HG03280 (cell line): ENCODE results near the gene KRT40.
"Not testable (repeated sequence)": the region's sequence is repeated elsewhere in the genome, so short reads cannot be mapped to it uniquely, and the experiment has no call there.

ENCODE experiments used
- ATAC-seq: cut with Tn5 transposase; IDR thresholded peaks from one replicate; pipeline ENCODE4 v1.9.1; 2021; ENCODE audit warnings: mild to moderate bottlenecking, moderate library complexity; ENCODE audit not compliant: unreplicated experiment

KRT40 gene

DNA sequence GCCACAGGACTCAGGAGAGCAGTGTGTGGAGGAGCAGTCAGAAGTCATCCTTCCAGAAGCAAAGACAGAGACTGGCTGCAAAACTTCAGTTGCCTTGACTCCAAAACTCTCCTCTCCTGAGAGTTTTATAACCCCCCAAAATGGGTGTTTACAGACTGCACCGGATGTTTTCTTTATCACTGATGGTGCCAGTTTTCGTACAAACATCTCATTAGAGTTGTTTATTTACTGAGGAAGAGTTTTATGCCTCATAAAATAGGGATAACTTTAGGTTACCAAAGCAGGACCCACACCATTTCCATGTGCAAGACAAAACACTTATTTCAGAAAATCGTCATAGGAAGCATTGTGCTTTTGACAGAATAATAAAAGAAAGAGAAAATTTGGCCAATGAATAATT, at the start of gene KRT40:
Gene KRT40 (minus strand): TSS at position 101 of the 400 bp plus-strand sequence. CDS start 53 bp downstream, at position 48.
- ATAC-seq = no peak

DNA sequence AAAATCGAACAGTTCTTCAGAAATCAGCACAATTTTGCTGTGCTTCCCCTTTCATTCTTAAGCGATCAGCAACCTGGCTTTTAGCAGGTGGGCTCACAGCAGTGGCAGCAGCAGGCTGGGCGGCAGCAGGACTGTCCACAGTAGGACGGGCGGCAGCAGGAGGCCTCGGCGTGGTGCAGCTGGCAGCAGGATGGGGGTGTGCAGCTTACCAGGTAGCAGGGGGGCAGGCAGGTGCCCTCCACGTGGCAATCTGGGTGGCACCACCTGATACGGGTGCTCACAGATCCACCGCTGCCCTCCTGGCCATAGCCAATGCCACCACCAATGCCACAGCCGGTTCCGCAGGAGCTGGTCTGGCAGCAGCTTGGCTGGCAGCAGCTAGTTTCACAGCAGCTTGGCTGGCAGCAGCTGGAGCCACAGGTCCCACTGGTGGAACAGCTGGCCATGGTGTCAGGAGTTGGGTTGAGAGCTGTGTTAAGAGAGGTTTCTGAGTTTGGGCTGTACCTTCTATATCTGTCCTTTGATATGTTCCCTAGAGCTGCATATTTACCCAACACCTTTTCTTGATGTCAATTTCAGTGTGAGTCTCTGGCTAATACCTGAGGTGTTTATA, 45.6 kb upstream of the KRT40 start, which contains the start of gene KRTAP1-4:
Gene KRTAP1-4 (minus strand): TSS at position 563 of the 613 bp plus-strand sequence. CDS start 117 bp downstream, at position 446.
- no peak for ATAC-seq

DNA sequence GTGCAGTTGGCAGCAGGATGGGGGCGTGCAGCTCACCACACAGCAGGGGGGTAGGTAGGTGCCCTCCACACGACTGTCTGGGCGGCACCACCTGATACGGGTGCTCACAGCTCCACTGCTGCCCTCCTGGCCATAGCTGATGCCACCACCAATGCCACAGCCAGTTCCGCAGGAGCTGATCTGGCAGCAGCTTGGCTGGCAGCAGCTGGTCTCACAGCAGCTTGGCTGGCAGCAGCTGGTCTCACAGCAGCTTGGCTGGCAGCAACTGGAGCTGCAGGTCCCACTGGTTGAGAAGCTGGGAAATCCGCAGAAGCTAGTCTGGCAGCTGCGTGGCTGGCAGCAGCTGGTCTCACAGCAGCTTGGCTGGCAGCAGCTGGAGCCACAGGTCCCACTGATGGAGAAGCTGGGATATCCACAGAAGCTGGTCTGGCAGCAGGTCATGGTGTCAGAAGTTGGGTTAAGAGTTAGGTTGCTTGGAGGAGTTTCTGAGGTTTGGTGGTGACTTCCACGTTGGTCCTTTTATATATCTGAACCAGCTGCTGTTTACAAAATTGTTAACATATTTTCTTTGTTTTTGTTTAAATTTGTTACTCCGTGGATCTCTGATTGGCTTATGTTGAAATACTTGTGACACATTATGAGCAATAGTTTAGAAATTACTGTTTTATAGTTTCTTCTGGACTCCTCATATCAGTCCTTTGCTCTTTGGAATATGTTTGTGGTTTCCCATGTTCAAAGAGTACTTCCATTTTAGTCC, 42.8 kb upstream of the KRT40 start, which contains the start of gene KRTAP1-5:
Gene KRTAP1-5 (minus strand): TSS at position 494 of the 757 bp plus-strand sequence. CDS start 53 bp downstream, at position 441.
- no peak for ATAC-seq

DNA sequence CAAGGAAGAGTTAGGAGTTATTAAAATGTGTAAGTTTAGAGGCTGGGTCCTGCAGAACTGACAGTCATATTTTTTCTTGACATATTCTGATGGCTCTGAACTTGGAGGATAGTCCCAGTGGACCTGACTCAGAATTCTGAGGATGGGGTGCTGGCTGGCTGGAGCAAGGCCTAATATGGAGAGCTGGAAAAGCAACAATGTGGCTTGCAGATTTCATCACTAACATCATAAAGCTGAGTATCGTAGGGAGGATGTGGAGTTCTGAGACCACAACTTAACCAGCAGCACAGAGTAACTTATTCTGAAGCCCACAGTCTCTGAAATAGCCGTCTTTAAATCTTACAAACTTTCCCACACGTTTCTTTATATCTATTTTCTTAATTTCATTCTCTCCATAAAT, 40.6 kb upstream of the KRT40 start:
- no peak for ATAC-seq

DNA sequence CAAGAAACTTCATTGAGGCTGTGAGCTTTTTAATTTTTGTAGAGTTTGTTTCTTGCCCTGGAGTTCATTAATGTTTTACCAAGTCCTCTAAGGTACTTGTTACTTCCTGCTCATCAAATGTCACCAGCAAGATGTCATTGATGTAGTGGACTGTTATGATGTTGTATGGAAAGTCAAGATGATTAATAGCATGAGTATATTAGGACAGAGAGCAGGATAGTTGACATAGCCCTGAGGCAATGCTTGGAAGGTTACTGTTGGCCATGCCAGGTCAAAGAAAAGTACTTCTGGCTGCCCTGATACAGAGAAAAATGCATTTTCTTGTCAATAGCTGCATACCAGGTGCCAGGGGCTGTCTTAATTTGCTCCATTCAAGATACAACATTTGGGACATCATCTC, 36.2 kb upstream of the KRT40 start:
- no peak for ATAC-seq

DNA sequence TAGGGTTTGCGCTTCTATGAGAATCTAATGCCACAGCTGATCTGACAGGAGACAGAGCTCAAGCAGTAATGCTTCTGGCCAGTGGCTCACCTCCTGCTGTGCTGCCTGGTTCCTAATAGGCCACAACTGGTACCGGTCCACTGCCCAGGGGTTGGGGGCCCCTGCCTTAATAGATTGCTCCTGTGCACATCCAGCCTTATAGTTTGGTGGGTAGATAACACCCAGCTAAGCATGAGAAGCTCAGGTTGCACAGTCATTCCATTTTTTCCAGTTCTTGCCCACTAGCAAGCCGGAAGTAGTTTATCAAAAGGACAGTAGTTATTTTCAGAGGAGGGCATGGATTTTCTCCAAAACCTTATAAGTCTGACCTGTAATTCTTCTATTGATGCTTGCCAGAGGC, 35.3 kb upstream of the KRT40 start:
- ATAC-seq = no peak

DNA sequence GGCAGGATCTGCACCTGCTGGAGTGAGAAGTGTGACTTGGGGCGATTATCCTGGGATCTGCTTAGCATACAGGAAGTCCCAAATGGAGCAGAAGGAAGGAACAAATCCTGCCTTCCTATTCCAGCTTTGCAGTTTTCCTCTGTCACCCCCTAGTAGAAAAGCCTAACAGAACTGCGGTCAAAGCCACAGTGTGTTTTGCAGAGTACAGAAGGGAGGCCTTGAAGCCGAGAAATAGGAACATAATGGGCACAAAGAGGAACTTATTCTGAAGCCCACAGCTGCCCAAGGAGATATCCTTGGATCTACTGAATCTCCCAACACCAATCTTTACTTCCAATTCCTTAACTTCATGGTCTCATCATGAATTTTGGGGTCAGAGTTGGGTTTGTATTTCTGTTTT, 34.4 kb upstream of the KRT40 start:
- no peak for ATAC-seq

DNA sequence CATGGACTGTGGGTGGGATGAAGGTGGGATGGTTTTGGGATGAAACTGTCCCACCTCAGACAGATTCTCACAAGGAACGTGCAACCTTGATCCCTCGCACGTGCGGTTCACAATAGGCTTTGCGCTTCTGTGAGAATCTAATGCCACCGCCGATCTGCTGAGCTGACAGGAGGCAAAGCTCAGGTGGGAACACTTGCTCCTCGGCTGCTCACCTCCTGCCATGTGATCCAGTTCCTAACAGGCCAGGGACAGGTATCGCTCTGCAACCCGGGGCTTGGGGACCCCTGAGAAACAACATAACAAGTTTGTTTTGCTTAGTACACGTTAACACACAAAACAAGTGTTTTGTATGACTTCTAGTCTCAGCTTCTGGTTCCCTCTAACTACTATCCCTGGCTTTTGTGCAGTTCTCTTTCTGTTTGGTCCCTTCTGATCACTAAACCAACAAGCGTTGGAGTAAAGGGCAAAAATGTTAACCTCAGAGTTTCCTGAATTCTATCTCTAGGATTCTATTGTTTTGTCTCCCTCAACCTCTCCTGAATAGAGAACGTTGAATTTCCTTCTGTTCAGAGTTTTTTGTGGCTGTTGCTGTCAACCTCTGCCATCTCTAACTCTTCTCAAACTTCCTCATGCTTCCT, 32.6 kb upstream of the KRT40 start:
- ATAC-seq = no peak

DNA sequence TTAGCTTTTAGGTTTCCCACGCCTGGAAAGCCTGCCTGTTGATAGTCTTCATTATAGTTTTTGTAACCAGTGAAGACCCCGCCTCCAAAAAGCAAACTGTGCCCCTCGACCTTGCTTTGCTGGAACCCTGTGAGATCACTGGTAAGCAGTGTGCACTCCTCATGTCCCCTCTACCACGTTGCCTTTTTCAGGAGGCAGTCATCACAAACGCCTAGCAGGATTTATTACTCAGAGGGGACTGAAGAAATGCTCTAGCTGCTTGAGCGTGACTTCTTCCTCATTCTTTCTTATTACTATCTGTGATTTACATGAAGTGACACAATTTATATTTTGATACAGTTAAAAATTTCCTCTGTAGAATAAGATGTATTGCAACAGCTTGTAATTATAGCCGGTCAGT, 31.3 kb upstream of the KRT40 start:
- no peak for ATAC-seq

DNA sequence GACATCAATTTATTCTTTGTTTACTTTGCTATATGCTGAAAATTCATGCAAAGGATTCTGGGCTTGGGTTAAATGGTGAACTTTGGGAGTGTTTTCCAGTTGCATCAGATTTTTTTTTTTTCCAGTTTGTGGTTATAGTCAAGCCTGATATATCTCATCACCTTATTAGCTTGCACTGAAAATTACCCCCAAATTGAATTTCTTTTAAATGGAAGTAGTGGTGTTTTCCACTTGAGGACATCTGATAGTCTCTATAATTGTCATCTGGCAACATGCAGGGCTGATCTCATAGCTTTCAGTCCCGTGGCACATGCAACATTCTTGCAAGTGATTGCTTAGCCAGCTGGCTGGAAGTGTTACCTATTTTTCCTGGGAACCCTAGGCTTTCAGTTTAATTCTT, 29.5 kb upstream of the KRT40 start:
- no peak for ATAC-seq

DNA sequence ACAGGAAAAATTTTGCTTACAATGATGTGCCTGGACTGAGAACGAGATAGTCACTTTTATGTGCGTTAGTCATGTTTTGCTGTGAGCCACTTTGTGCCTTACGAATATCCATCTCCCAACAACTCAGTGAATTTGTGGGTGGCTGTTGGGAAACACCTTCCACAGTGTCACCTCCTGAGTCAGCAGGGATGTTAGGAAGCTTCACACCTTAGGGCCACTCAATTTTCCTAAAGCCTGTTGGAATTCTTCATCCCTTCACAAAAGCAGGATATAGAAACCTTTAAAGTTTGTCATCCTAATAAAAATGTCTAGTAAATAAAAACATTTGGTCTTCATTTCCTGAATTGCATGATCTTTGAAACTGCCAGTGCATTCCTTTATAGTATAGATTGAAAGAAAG, 29.1 kb upstream of the KRT40 start:
- ATAC-seq = no peak

DNA sequence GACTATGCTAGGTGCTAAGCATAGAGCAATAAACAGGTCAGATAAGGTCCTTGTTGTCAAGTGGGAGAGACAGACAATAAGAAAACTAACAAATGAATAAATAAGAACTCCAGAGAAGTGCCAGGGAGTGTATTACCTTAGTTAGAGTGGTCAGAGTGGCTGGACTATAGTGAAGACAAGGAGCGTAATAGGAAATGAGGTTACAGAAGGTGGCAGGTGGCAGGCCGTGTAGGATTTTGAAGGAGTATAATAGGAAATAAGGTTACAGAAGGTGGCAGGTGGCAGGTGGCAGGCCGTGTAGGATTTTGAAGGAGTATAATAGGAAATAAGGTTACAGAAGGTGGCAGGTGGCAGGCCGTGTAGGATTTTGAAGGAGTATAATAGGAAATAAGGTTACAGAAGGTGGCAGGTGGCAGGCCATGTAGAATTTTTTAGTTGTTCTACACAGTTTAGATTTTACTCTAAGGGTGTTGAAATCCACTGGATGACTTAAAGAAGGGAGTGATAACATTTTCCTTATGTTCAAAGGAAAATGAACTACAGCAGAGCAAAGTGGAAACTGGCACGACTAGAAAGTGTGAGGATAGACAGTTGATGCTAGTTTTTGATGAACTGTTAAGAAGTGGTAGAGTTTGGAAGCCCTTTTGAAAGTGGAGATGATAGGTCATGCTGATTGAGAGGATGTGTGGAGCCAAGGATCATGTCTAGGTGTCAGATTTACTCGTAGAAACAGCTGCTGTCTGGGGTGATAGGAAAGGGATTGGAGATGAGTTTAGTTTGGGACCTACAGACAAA, 28.4 kb upstream of the KRT40 start:
- ATAC-seq = no peak

DNA sequence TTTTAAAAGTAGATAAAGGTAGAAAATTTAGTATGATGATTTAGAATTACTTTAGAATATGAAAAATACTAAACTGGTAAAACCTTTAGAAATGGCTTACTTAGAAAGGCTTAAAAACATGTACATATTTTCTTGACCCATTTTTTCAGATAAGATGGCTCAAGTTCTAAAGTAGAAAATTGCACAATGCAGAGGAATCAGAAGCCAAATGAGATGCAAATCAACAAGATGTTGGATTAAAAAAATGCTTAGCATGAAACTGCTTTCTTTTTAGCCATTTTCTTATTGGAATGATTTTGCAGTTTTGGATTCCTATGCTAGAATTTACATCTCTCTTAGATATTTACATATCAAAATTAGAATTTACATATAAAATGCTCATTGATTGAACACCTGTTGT, 26.3 kb upstream of the KRT40 start:
- no peak for ATAC-seq

DNA sequence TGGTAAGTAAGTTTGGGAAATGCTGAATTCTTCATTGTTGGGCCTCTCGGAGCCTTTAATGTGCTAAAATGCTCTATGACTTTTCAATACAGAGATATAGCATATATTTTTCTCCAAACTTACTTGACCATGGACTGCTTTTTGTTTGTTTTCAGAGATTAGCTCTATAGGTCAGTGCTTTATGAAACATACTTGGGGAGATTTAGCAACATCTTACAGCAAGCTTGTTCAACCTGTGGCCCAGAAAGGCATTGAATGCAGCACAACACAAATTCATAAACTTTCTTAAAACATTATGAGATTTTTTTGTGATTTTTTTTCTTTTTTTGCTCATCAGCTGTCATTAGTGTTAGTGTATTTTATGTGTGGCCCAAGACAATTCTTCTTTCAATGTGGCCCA, 25.8 kb upstream of the KRT40 start:
- no peak for ATAC-seq

DNA sequence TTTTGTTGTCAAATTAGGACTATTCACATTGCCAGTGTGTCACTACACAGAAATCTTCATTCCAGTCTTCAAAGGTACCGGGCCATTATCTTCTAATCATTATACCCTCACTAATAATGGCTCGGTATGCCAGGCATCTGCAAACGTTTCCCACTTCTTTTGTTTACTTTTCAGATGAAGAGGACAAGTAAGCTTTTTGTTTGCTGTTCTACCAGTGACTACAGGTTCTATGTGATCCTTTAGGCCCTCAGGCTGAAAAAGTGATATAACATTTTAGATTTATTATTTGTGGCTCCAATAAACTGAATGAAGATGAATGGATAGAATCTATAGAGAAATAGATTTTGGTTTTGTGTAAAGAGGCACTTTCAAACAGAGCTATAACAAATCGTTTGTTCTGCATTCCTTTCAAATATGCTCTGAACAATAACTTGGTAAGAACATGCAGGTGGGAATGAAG, 25.2 kb upstream of the KRT40 start:
- ATAC-seq = no peak

DNA sequence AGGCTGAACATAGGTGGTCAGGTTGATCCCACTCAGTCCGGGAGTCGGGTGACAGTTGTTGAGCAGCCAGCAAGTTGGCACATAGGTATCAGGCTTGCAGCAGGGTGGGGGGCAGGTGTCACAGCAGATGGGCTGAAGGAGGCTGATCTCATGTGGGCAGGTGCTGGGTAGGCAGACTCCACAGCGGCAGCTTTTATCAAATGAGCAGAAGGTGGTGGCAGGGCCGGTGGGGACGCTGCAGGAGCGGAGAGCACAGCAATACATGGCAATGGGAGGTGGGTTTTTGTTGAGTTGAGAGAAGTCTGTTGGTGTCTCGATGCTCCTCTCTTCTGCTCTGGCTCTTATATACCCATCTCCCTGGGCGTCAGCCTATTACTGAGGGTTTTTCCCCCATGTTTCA, 24.7 kb upstream of the KRT40 start, which contains the start of gene KRTAP3-1:
Gene KRTAP3-1 (minus strand): TSS at position 318 of the 400 bp plus-strand sequence. CDS start 54 bp downstream, at position 264.
- no peak for ATAC-seq

DNA sequence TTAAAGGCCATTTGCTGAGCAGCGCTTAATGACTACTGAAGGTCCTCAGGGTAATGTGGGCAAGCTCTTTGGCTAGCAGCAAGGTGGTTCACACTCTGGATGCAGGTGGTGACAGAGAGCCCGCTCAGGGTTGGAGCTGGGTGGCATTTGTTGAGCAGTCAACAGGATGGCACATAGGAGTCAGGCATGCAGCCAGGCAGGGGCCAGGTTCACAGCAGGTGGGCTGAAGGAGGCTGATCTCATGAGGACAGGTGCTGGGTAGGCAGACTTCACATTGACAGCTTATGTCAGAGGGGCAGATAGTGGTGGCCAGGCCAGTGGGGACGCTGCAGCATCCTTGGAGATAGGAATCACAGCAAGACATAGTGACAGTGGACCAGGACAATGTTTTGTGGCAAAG, 20.3 kb upstream of the KRT40 start:
- ATAC-seq = no peak

DNA sequence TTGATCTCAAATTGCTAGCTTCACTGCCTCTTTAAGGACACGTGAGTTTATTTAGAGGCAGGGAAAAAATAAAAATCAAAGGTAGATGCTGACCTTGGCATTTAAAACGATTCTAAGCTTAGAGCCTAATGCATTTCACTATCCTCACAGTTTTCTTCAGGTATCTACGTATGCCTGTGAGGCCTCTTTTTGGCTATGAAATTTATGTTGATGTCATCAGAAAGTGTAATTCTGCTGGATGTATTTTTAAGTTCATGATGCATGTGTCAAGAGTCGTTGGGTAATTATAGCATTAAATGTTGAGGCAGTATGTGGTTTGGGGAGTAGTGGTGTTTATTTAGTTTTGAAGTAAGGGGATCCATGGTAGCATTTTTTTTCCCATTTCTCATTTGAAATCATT, 19.8 kb upstream of the KRT40 start:
- no peak for ATAC-seq

DNA sequence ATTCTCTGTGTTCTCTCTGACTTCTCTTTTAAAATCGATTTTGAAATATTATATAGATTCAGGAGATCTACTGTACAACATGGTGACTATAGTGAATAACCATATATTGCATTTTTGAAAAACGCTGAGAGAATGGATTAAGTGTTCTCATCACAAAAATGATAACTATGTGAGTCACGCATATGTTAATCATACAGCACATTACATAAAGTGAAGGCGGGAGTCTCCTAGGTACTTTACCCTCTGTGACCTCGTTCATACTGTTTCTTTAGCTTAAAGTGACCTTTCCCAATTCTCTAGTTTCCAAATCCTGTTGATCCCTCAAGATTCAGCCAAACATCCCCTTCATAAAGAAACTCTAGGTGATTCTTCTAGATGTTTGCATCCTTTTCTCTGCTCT, 18.7 kb upstream of the KRT40 start:
- no peak for ATAC-seq

DNA sequence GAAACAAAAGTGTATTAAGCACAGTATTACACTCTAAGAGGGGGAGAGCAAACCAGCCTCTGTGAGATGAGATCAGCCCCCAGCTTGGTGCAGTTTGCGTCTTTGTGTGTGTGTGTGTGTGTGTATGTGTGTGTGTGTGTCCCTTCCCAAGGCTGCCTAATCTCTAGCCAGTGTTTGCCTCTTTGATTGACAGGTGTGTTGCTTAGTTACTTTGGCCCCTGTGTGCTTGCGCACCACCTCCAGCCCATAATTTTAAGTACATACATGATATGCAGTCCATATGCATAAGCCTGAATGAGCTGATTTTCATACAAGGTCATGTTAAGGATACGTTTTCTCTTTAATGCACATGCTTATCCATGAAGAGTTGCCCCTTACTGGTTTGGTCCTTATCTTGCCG, 17.7 kb upstream of the KRT40 start:
- ATAC-seq = no peak

DNA sequence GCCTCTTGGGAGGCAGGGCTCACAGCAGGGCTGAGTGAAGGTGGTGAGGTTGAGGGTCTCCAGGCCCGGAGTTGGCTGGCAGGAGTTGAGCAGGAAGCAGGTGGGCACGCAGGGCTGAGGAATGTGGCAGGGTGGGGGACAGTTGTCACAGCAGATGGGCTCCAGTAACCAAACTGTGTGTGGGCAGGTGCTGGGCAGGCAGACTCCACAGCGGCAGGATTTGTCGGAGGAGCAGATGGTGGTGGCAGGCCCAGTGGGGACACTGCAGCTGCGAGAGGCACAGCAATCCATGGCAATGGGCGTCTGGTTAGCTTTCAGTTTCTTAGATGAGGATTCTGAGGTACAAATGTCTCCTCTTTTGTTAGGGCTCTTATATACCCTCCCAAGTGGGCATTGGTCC, 15.4 kb upstream of the KRT40 start, which contains the start of gene KRTAP3-2:
Gene KRTAP3-2 (minus strand): TSS at position 344 of the 400 bp plus-strand sequence. CDS start 53 bp downstream, at position 291.
- ATAC-seq = not testable (repeated sequence)
